ENCODE results near the gene MRPL16. TPM values are rescaled to one million over a fixed set of nuclear protein-coding genes. Genes with fewer than 3 reads are reported as not detected.
A peak's percentile ranks its signal among the peaks of the same experiment; 100 is the strongest.

MRPL16 gene
- total RNA-seq, 1 donor from 2014 or later = 23.5 TPM

DNA sequence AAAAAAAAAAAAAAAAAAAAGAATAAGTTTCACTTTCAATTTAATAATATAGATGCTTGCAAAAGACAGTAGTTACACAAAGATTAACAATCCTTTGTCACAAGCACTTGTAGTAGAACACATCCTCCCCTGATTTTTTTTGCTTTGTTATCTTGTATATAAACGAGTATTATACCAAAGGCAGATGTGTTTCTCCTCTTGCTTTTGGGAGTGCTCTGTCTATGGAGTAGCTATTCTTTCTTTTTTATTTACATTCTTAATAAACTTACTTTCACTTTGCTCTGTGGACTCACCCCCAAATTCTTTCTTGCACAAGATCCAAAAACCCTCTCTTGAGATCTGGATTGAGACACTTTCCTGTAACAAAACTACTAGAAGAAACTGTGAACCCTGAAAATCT, 3.4 kb upstream of the MRPL16 start:
- peaks cover 0 to 2% (median 0%) of the 10 kb centered on the region in 3 donors for H3K36me3 ChIP-seq (ENCODE audit: control insufficient read depth in 3 of 3, insufficient read depth in 3 of 3, low read length in 3 of 3)

DNA sequence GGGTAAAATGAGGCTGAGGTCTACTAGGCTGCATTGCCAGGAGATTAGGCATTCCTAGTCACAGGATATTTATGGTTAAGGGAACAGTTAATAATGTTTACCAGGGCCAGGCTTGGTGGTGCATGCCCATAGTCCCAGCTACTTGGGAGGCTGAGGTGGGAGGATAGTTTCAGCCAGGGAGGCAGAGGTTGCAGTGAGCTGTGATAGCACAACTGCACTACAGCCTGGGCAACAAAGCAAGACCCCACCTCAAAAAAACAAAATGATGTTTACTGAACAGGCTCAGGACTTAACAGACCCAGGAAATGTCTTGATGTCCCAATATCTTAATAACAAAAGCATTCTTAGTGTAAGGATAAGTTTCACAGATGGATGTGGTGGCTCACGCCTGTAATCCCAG, 2.8 kb upstream of the MRPL16 start:
- no peak overlapping the region for H3K9ac ChIP-seq (ENCODE audit: low read depth in 1 of 3, low read length in 3 of 3)
- no peak overlapping the region for H3K27ac ChIP-seq (ENCODE audit: low read depth, low read length)
- peaks cover 4 to 9% (median 6%) of the 10 kb centered on the region in 3 donors for H3K4me1 ChIP-seq (ENCODE audit: control insufficient read depth in 3 of 3, insufficient read depth in 3 of 3, low read length in 3 of 3)
- H3K27me3 ChIP-seq (ENCODE audit: control insufficient read depth in 3 of 3, insufficient read depth in 3 of 3, low read length in 3 of 3) = no peaks in the 10 kb centered on the region
- H3K36me3 ChIP-seq (ENCODE audit: control insufficient read depth in 3 of 3, insufficient read depth in 3 of 3, low read length in 3 of 3) = peaks cover 3 to 6% (median 4%) of the 10 kb centered on the region in 3 donors
- no peak overlapping the region for H3K4me3 ChIP-seq (ENCODE audit: low read length in 3 of 3)
- no peaks in the 10 kb centered on the region for H3K9me3 ChIP-seq (ENCODE audit: control insufficient read depth in 3 of 3, low read length in 3 of 3)

More for the DNA sequence above, 3.4 kb upstream of the MRPL16 start:
- Histone ChIP-seq H3K27me3 (ENCODE audit: control insufficient read depth in 3 of 3, insufficient read depth in 3 of 3, low read length in 3 of 3) (no peaks in the 10 kb centered on the region), H3K9ac (ENCODE audit: low read depth in 1 of 3, low read length in 3 of 3) (no peak overlapping the region), H3K9me3 (ENCODE audit: control insufficient read depth in 3 of 3, low read length in 3 of 3) (no peaks in the 10 kb centered on the region), H3K4me3 (ENCODE audit: low read length in 3 of 3) (no peak overlapping the region), H3K4me1 (ENCODE audit: control insufficient read depth in 3 of 3, insufficient read depth in 3 of 3, low read length in 3 of 3) (peaks cover 4 to 9% (median 6%) of the 10 kb centered on the region in 3 donors), H3K27ac (ENCODE audit: low read depth, low read length) (no peak overlapping the region)

DNA sequence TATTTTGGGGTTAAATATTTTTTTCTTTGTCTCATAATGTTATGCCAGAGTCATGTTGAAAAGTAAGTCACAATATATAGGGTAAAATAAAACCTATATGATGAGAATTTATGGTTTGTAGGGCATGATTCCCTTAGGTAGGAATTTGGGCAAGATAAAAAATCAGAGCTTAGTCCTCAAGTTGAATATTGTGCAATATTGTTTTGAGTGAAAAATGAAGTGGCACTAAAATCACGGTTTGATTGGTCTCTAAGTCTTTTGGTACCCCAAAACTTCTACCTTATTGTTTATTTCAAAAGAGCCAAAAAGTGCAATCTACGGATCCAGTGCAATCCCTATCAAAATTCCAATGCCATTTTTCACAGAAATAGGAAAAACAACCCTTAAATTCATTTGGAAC, 1.6 kb upstream of the MRPL16 start:
- Histone ChIP-seq H3K36me3 (ENCODE audit: control insufficient read depth in 3 of 3, insufficient read depth in 3 of 3, low read length in 3 of 3) (peaks cover 11 to 13% (median 12%) of the 10 kb centered on the region in 3 donors), H3K27ac (ENCODE audit: low read depth, low read length) (no peak overlapping the region), H3K4me1 (ENCODE audit: control insufficient read depth in 3 of 3, insufficient read depth in 3 of 3, low read length in 3 of 3) (peaks cover 4 to 9% (median 6%) of the 10 kb centered on the region in 3 donors), H3K9me3 (ENCODE audit: control insufficient read depth in 3 of 3, low read length in 3 of 3) (no peaks in the 10 kb centered on the region), H3K4me3 (ENCODE audit: low read length in 3 of 3) (no peak overlapping the region), H3K27me3 (ENCODE audit: control insufficient read depth in 3 of 3, insufficient read depth in 3 of 3, low read length in 3 of 3) (no peaks in the 10 kb centered on the region), H3K9ac (ENCODE audit: low read depth in 1 of 3, low read length in 3 of 3) (no peak overlapping the region)

- Histone ChIP-seq H3K4me3 (ENCODE audit: low read length in 3 of 3) (peak overlapping the region; percentile 90 to 99 (median 98)), H3K9ac (ENCODE audit: low read depth in 1 of 3, low read length in 3 of 3) (peak overlapping the region; percentile 98 to 99 (median 99)), H3K27ac (ENCODE audit: low read depth, low read length) (peak overlapping the region; percentile 76), H3K27me3 (ENCODE audit: control insufficient read depth in 3 of 3, insufficient read depth in 3 of 3, low read length in 3 of 3) (no peaks in the 10 kb centered on the region), H3K4me1 (ENCODE audit: control insufficient read depth in 3 of 3, insufficient read depth in 3 of 3, low read length in 3 of 3) (peaks cover 4 to 9% (median 6%) of the 10 kb centered on the region in 3 donors), H3K36me3 (ENCODE audit: control insufficient read depth in 3 of 3, insufficient read depth in 3 of 3, low read length in 3 of 3) (peaks cover 24 to 27% (median 25%) of the 10 kb centered on the region in 3 donors), H3K9me3 (ENCODE audit: control insufficient read depth in 3 of 3, low read length in 3 of 3) (no peaks in the 10 kb centered on the region)
Measured at GRCh38 chr11:59810911-59811259, 307 bp upstream of the MRPL16 start.

DNA sequence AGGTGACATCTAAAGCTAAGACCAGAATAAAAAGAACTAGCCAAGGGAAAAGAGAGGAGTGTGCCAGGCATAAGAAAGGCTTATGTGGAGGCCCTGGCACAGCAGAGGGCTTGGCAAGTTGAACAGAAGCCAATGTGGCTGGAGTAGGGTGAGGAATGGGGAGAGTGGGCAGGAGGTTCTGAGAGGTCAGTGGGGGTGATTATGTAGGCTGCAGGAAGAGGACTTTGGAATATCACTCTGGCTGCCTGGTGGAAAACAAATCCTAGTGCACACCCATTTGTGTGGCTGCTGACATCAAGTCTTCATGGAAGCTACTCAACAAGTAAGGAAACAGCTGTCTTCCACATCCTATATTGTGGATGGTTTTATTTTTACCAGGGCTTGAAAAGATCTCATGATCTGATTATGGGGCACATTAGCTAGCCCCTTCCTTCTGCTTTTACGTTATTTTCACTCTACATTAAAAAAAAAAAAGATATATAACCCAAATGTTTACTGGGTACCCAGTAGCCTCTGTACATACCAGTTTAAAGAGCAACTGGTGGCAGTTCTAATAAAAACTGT, 3.4 kb downstream of the MRPL16 start:
- Histone ChIP-seq H3K9ac (ENCODE audit: low read depth in 1 of 3, low read length in 3 of 3) (no peak overlapping the region), H3K27ac (ENCODE audit: low read depth, low read length) (no peak overlapping the region), H3K27me3 (ENCODE audit: control insufficient read depth in 3 of 3, insufficient read depth in 3 of 3, low read length in 3 of 3) (no peaks in the 10 kb centered on the region), H3K9me3 (ENCODE audit: control insufficient read depth in 3 of 3, low read length in 3 of 3) (no peaks in the 10 kb centered on the region), H3K36me3 (ENCODE audit: control insufficient read depth in 3 of 3, insufficient read depth in 3 of 3, low read length in 3 of 3) (peaks cover 32 to 38% (median 35%) of the 10 kb centered on the region in 3 donors), H3K4me3 (ENCODE audit: low read length in 3 of 3) (no peak overlapping the region), H3K4me1 (ENCODE audit: control insufficient read depth in 3 of 3, insufficient read depth in 3 of 3, low read length in 3 of 3) (peaks cover 6 to 13% (median 9%) of the 10 kb centered on the region in 3 donors)

DNA sequence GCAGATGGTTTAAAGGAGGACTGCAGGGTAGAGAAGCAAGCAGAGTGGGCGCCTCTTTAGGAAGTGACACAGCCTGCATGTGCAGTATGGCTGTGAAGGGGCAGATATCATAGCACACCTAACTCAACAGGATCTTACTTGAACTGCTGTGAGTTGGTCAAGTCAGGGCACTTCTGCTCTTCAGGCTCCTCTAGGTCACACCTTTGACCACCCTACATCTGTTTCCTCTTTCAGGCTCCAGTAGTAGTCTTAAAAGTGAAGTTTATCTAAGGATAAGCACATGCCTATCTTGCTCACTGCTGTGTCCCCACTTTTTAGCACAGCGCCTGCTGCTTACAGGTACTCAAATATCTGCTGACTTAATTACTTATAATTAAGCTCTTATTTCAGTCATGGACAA, 6.5 kb downstream of the MRPL16 start:
- Histone ChIP-seq H3K9me3 (ENCODE audit: control insufficient read depth in 3 of 3, low read length in 3 of 3) (no peaks in the 10 kb centered on the region), H3K27me3 (ENCODE audit: control insufficient read depth in 3 of 3, insufficient read depth in 3 of 3, low read length in 3 of 3) (no peaks in the 10 kb centered on the region), H3K4me3 (ENCODE audit: low read length in 3 of 3) (no peak overlapping the region), H3K27ac (ENCODE audit: low read depth, low read length) (no peak overlapping the region), H3K4me1 (ENCODE audit: control insufficient read depth in 3 of 3, insufficient read depth in 3 of 3, low read length in 3 of 3) (peaks cover 5 to 8% (median 7%) of the 10 kb centered on the region in 3 donors), H3K36me3 (ENCODE audit: control insufficient read depth in 3 of 3, insufficient read depth in 3 of 3, low read length in 3 of 3) (peaks cover 33 to 44% (median 41%) of the 10 kb centered on the region in 3 donors), H3K9ac (ENCODE audit: low read depth in 1 of 3, low read length in 3 of 3) (no peak overlapping the region)

GRCh38 chr11:59802639-59803176, 7.9 kb downstream of the MRPL16 start:
- H3K9me3 ChIP-seq (ENCODE audit: control insufficient read depth in 3 of 3, low read length in 3 of 3) = no peaks in the 10 kb centered on the region
- H3K27me3 ChIP-seq (ENCODE audit: control insufficient read depth in 3 of 3, insufficient read depth in 3 of 3, low read length in 3 of 3) = no peaks in the 10 kb centered on the region
- no peak overlapping the region for H3K9ac ChIP-seq (ENCODE audit: low read depth in 1 of 3, low read length in 3 of 3)
- peak overlapping the region; percentile 45 for H3K27ac ChIP-seq (ENCODE audit: low read depth, low read length)
- peaks cover 28 to 40% (median 32%) of the 10 kb centered on the region in 3 donors for H3K36me3 ChIP-seq (ENCODE audit: control insufficient read depth in 3 of 3, insufficient read depth in 3 of 3, low read length in 3 of 3)
- peaks cover 5 to 8% (median 7%) of the 10 kb centered on the region in 3 donors for H3K4me1 ChIP-seq (ENCODE audit: control insufficient read depth in 3 of 3, insufficient read depth in 3 of 3, low read length in 3 of 3)
- H3K4me3 ChIP-seq (ENCODE audit: low read length in 3 of 3) = no peak overlapping the region

DNA sequence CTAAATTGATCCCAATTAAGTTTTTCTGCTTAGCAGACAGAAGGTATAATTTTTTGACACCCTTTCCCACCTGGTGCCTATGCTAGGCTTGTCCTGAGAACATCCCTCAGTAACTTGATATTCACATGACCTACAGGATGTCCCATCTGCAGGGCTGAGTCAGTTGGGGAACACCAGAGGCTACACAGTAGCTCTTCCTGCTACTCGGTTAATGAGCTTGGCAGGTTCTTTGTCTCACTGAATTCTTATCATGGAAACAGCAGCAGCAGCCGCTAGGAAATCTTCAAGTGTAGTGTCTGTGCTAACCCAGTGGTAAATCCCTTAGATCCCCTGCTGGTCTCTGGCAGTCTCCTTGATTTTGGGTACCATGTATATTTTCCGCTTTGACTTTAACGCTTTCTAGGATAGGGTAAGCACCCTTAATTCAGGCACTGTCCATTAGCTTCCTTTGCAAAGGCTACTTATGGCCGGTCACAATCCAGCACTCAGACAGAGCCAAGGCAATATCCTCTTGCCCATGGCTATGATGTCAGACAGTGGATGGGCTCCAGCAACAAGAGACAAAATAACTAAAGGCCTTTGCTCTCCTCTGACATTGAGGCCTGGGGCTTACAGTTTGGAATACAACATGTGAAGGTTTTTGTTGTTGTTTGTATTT, 8.5 kb downstream of the MRPL16 start:
- peak overlapping the region in 2 of 3 donors; percentile 34 to 48 for H3K9ac ChIP-seq (ENCODE audit: low read depth in 1 of 3, low read length in 3 of 3)

GRCh38 chr11:59801160-59801706, 9.3 kb downstream of the MRPL16 start:
- Histone ChIP-seq H3K36me3 (ENCODE audit: control insufficient read depth in 3 of 3, insufficient read depth in 3 of 3, low read length in 3 of 3) (peaks cover 17 to 29% (median 27%) of the 10 kb centered on the region in 3 donors), H3K9ac (ENCODE audit: low read depth in 1 of 3, low read length in 3 of 3) (no peak overlapping the region), H3K27ac (ENCODE audit: low read depth, low read length) (no peak overlapping the region), H3K4me3 (ENCODE audit: low read length in 3 of 3) (no peak overlapping the region), H3K9me3 (ENCODE audit: control insufficient read depth in 3 of 3, low read length in 3 of 3) (no peaks in the 10 kb centered on the region), H3K27me3 (ENCODE audit: control insufficient read depth in 3 of 3, insufficient read depth in 3 of 3, low read length in 3 of 3) (no peaks in the 10 kb centered on the region), H3K4me1 (ENCODE audit: control insufficient read depth in 3 of 3, insufficient read depth in 3 of 3, low read length in 3 of 3) (peaks cover 5 to 8% (median 7%) of the 10 kb centered on the region in 3 donors)

More for the DNA sequence above, 8.5 kb downstream of the MRPL16 start:
- H3K27ac ChIP-seq (ENCODE audit: low read depth, low read length) = peak overlapping the region; percentile 45
- no peaks in the 10 kb centered on the region for H3K27me3 ChIP-seq (ENCODE audit: control insufficient read depth in 3 of 3, insufficient read depth in 3 of 3, low read length in 3 of 3)
- peaks cover 25 to 34% (median 31%) of the 10 kb centered on the region in 3 donors for H3K36me3 ChIP-seq (ENCODE audit: control insufficient read depth in 3 of 3, insufficient read depth in 3 of 3, low read length in 3 of 3)
- H3K4me1 ChIP-seq (ENCODE audit: control insufficient read depth in 3 of 3, insufficient read depth in 3 of 3, low read length in 3 of 3) = peaks cover 5 to 8% (median 7%) of the 10 kb centered on the region in 3 donors
- no peaks in the 10 kb centered on the region for H3K9me3 ChIP-seq (ENCODE audit: control insufficient read depth in 3 of 3, low read length in 3 of 3)
- H3K4me3 ChIP-seq (ENCODE audit: low read length in 3 of 3) = peak overlapping the region in 2 of 3 donors; percentile 8 to 23

Measured in skeletal muscle tissue (tissue), 4 donors.